Chondrocyte (in vitro differentiated cells): ENCODE results near the gene MAPK4. TPM values are rescaled to one million over a fixed set of nuclear protein-coding genes. Genes with fewer than 3 reads are reported as not detected.

ENCODE experiments used
- DNase-seq: peaks from one replicate; pipeline ENCODE4 v3.0.0; 2021; ENCODE audit warnings: mixed read lengths, low spot score
- H3K27ac Mint-ChIP-seq: one replicate; pipeline ENCODE4 v1.8.0; 2021; ENCODE audit warnings: mild to moderate bottlenecking, moderate library complexity, mixed read lengths; ENCODE audit not compliant: unreplicated experiment
- H3K27me3 Mint-ChIP-seq: 2 replicates; pipeline ENCODE4 v1.8.0; 2021; ENCODE audit warnings: low read depth, mixed read lengths
- H3K36me3 Mint-ChIP-seq: 2 replicates; pipeline ENCODE4 v1.8.0; 2021; ENCODE audit warnings: low read depth, mixed read lengths
- H3K4me1 Mint-ChIP-seq: 2 replicates; pipeline ENCODE4 v1.8.0; 2021; ENCODE audit warnings: low read depth, mild to moderate bottlenecking, mixed read lengths
- H3K4me3 Mint-ChIP-seq: one replicate; pipeline ENCODE4 v1.8.0; 2021; ENCODE audit warnings: mild to moderate bottlenecking, moderate library complexity, mixed read lengths; ENCODE audit not compliant: unreplicated experiment
- H3K9me3 Mint-ChIP-seq: 2 replicates; pipeline ENCODE4 v1.8.0; 2021; ENCODE audit warnings: low read depth, mixed read lengths
- CTCF ChIP-seq: fragments of 200-600 bp; sonication (generic); IDR thresholded peaks from 2 replicates; pipeline ENCODE4 v1.5.0; 2021; ENCODE audit warnings: antibody characterized with exemption, mild to moderate bottlenecking, moderate library complexity
- total RNA-seq: library from RNA; stranded (reverse); gene quantifications from 3 replicates; pipeline ENCODE4 v1.2.1, GENCODE V29; 2021

The MAPK4 gene
- total RNA-seq, 1 donor from 2014 or later: 0.30 TPM

- no peak overlapping the region for H3K27ac Mint-ChIP-seq
- peaks cover 35% of the 10 kb centered on the region for H3K4me1 Mint-ChIP-seq
- no peaks in the 10 kb centered on the region for H3K27me3 Mint-ChIP-seq
- DNase-seq: no peak
- no peaks in the 10 kb centered on the region for H3K36me3 Mint-ChIP-seq
- no peak overlapping the region for H3K4me3 Mint-ChIP-seq
- no peaks in the 10 kb centered on the region for H3K9me3 Mint-ChIP-seq
- no peak for TF ChIP-seq CTCF
These were observed 71.0 kb downstream of the MAPK4 start for GRCh38 chr18:50630895-50631294.

GRCh38 chr18:50632895-50633515, 73.1 kb downstream of the MAPK4 start:
- H3K4me3 Mint-ChIP-seq: no peak overlapping the region
- no peaks in the 10 kb centered on the region for H3K9me3 Mint-ChIP-seq
- H3K27me3 Mint-ChIP-seq: no peaks in the 10 kb centered on the region
- peak overlapping the region; percentile 88 for H3K27ac Mint-ChIP-seq
- no peak for TF ChIP-seq CTCF
- DNase-seq: no peak
- H3K4me1 Mint-ChIP-seq: peaks cover 39% of the 10 kb centered on the region
- no peaks in the 10 kb centered on the region for H3K36me3 Mint-ChIP-seq

- Mint-ChIP-seq H3K27me3 (no peaks in the 10 kb centered on the region), H3K4me1 (peaks cover 47% of the 10 kb centered on the region), H3K4me3 (no peak overlapping the region), H3K27ac (no peak overlapping the region), H3K36me3 (no peaks in the 10 kb centered on the region), H3K9me3 (no peaks in the 10 kb centered on the region)
- no peak for DNase-seq
- no peak for TF ChIP-seq CTCF
These were observed 74.1 kb downstream of the MAPK4 start for GRCh38 chr18:50633992-50634391.

- Mint-ChIP-seq H3K4me3 (no peak overlapping the region), H3K9me3 (no peaks in the 10 kb centered on the region), H3K4me1 (peaks cover 38% of the 10 kb centered on the region), H3K36me3 (no peaks in the 10 kb centered on the region), H3K27me3 (no peaks in the 10 kb centered on the region), H3K27ac (no peak overlapping the region)
- TF ChIP-seq CTCF: no peak
- DNase-seq: no peak
These were observed 76.6 kb downstream of the MAPK4 start for GRCh38 chr18:50636366-50637057.

GRCh38 chr18:50638016-50638883, 78.4 kb downstream of the MAPK4 start:
- H3K27ac Mint-ChIP-seq: no peak overlapping the region
- no peaks in the 10 kb centered on the region for H3K27me3 Mint-ChIP-seq
- no peak for DNase-seq

More at GRCh38 chr18:50638016-50638883, 78.4 kb downstream of the MAPK4 start:
- no peak for TF ChIP-seq CTCF
- H3K9me3 Mint-ChIP-seq: no peaks in the 10 kb centered on the region
- no peaks in the 10 kb centered on the region for H3K36me3 Mint-ChIP-seq
- no peak overlapping the region for H3K4me3 Mint-ChIP-seq
- peaks cover 21% of the 10 kb centered on the region for H3K4me1 Mint-ChIP-seq
